HG02981 (cell line): ENCODE measurements around the gene OMP.

Experiments
- ATAC-seq: cut with Tn5 transposase; IDR thresholded peaks from one replicate; pipeline ENCODE4 v1.9.1; 2021; ENCODE audit warnings: mild to moderate bottlenecking, moderate library complexity; ENCODE audit not compliant: unreplicated experiment

OMP gene

DNA sequence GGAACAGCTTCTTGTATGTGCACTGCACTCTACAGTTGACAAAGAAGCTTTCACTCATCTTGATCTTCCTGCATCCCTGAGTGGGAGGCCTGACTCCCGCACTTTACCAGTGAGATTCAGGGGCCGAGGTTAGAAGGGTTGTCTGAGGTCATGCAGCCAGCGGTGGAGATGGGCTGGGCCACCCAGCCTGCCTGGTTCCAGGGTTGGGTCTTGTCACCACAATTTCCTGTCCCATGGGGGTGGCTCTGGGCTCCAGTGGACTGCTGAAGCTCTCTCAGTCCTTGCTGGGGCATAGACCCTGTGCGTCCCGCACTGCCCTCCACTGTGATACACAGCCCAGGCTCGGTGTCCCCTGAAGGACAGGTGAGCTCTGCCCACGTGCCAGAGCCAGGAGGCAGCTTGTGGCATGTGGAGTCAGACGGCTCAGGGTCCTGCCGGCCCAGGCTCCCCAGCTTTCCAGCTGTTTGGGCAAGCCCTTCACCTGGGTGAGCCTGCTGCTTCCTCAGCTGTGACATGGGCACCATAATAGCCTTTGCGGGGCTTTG lies 18.5 kb downstream of the OMP start:
- ATAC-seq = no peak

DNA sequence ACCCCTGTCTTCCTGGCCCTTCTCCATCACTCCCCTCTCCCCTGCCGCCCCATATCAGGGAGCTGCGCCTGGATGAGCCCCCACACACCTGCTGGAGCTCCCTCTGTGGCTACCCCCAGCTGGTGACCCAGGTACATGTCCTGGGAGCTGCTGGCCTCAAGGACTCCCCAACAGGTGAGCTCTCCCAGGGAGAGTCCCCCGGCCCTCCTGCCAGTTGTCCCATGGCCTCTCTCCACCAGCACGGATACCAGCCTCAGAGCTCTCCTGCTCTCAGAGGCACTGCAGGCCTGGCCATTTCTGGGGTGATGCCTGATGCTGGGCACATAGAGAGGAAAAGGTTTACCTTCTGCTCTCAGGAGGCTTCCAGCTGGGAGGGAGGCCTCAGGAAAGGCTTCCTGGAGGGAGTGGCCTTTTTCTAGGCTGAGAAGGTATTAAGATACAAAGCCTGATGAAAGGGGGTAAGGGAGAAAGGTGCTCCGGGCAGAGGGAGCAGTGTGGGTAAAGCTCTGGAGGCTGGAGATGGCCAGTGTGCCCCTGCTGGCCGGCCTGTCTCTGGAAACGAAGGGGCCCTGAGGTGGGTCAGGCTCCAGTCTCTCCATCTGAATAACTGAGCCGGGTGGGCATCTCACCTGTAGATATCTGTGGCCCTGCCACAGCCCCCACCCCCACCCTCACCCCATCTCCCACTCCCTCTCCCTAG lies 19.4 kb downstream of the OMP start:
- no peak for ATAC-seq

DNA sequence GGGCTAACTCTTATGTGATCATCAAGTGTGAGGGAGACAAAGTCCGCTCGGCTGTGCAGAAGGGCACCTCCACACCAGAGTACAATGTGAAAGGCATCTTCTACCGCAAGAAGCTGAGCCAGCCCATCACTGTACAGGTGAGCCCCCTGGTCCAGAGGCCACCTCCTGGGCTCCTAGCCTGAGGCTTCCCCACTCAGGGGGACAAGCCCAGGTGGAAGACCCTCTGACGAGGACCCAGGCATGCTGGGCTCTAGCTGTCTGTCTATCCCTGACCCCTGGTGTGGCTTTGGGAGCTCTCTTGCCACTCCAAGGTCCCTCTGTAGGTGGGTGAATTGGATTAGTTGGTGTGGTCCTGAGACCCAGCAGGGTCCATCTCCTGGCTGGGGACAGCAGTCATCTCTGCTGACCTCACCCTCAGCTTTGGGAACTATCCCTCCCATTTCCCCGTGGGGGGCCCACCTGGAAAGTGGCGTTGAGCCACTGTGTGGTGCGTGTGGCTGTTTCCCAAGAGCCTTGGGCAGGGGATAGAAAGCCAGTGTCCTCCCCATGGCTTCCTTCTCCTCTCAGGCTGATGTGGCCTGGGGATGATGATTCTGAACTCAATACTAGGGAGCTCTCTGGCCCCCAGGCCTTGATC lies 20.1 kb downstream of the OMP start:
- ATAC-seq = no peak

DNA sequence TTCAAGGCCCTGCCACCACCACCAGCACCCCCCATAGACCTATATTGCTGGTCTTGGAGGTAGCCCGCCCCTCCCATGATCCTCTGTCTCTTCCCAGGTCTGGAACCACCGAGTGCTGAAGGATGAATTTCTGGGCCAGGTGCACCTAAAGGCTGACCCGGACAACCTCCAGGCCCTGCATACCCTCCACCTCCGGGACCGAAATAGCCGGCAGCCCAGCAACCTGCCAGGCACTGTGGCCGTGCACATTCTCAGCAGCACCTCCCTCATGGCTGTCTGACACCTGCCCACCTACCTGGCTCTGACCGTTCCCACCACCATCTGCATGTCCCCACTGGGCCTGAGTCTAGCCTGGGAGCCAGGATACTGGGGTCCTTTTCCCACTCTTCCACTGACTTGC lies 21.0 kb downstream of the OMP start:
- ATAC-seq = no peak

DNA sequence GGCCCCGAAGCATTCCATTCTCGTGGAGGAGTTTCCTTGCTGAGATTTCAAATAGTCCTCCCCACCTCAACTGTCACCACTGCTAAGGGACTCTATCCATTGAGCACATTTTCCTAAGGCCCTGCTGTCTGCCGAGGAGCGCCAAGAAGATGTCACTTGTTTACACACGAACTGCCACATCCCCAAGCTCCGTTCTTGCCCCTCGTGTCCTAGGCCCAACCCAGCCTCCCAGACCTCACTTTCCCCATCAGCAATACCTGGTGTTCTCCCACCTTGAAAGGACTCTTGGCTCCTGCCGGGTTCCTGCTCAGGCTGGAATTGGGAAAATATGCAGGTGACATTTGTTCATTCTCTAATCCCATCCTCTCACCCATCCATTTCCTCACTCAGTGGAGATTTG lies 21.4 kb downstream of the OMP start:
- ATAC-seq = no peak

DNA sequence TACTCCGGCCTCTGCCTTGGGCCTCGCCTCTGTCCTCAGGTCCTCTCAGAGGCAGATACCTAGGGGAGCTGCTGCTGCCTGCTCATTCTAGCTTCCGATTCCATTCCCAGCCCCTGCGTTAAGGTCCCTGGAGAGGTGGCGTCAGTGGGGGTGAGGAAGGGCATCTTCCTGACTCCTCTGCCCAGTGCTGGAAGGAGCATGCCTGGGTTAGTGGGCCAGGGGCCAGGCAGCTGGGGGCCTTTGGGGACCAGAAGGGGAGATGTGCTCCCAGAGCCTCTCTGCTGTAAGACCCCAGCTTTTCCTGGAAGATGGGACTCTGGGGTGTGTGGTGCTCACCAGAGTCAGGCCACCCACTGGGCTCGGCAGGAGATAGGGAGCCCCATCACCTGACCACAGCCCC lies 21.8 kb downstream of the OMP start:
- no peak for ATAC-seq

DNA sequence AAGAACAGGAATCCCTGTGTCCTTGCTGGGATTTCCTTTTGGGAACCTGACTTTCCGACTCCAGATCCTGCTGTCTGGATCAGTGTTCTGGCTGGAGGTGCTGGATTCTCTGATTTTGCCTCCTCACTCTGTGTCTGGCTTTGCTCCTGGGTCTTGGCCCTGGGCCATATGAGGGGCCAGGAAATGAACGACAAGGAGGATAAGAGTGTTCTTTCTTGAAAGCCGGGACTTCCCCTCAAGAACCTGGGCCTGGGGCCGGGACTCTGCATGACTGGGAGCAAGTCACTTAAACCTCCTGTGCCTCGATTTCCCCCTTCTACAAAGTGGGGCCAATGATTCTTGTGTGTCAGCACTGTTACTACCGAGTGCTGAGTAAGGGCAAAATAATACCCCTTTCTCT lies 22.6 kb downstream of the OMP start:
- ATAC-seq = no peak

DNA sequence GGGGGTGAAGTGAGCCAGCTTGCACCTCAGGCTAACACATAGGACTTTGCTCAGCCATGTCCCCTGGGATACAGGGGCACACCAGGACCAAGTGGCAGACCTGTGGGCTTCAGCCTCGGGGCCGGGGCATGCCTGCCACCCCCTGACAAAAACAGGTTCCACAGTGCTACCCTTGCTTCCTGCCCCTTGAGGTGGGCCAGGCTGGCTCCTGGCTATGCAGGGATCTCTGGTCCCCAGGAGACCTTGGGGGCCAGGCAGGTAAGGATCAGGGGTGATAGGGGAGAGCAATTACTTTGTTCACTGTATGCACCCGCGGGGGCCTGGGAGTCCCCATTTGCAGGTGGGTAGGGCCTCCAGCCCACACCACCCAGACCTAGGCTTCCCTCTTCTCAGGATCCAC lies 23.1 kb downstream of the OMP start:
- ATAC-seq = no peak

DNA sequence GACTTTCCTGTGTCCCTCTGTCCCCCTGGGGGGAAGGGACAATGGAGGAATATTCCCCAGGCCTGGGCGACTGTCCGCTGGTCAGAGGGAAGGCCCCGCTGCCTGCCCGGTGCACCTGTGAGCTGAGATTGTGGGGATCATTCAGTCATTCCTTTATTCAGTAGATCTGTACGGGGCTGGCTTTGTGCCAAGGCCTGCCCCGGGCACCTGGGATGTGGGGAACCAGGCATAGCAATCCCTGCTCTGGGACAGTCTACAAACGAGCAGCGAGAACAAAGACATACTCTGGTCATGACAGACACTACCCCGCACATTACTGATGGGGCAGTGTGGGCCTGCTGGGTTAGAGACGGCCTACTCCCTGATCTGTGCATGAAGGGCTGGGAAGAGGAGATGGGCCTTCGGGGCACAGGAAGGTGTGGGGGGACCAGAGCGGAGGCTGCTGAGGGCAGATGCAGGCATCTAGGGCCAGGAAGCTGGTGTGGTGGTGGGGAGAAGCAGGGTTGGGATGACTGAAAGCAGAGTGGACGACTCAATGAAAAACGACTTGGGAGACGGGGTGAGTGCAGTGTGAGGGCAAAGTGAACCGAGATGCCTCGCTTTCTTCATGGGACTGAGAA lies 23.6 kb downstream of the OMP start:
- ATAC-seq = no peak

DNA sequence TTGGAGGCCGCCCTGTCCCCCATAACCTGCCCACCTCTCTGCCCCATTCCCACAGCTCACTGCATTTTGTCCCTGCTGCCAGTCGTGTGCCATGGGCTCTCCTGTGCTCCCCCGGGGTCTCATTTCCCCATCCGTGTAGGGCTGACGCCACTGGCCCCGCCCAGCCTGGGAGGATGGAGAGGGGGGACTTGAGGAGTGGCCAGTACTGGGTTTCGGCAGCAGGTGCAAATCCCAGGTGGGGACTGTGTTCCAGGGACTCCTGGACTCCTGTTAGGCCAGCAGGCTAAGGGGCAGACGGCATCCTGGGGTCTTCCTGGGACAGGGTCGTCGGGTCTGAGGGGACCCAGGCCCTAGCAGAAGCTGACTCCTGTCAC lies 24.2 kb downstream of the OMP start:
- no peak for ATAC-seq

DNA sequence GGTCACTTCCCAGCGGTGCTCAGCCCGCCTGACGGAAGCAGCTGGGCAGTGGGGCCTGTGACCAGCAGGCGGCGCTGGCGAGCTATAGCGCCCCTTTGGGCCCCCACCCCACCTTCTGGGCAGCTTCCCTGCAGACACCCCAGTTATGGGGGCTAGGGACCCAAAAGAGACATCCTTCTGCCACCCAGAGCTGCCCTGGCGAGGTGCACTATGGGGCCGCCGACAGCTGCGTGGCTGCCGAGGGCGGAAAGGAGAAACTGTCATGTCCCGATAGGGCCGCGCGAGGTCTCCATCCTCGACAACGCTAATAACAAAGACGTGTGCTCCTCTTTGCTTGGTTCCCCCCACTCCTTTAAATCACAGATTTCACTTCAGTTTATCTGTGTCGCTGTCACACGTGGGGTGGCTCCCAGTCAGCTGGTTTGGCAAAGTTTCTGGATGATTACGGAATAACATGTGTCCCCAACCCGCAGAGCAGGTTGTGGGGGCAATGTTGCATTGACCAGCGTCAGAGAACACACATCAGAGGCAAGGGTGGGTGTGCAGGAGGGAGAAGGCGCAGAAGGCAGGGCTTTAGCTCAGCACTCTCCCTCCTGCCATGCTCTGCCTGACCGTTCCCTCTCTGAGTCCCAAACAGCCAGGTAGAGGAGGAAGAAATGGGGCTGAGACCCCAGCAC lies 24.7 kb downstream of the OMP start:
- no peak for ATAC-seq

DNA sequence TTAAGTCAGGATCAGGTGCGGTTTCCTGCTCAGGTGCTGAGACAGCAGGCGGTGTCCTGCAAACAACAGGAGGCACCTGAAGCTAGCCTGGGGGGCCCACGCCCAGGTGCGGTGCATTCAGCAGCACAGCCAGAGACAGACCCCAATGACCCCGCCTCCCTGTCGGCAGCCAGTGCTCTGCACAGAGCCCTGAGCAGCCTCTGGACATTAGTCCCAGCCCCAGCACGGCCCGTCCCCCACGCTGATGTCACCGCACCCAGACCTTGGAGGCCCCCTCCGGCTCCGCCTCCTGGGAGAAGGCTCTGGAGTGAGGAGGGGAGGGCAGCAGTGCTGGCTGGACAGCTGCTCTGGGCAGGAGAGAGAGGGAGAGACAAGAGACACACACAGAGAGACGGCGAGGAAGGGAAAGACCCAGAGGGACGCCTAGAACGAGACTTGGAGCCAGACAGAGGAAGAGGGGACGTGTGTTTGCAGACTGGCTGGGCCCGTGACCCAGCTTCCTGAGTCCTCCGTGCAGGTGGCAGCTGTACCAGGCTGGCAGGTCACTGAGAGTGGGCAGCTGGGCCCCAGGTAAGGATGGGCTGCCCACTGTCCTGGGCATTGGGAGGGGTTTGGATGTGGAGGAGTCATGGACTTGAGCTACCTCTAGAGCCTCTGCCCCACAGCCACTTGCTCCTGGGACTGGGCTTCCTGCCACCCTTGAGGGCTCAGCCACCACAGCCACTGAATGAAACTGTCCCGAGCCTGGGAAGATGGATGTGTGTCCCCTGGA lies 25.5 kb downstream of the OMP start, which contains the start of gene MYO7A:
TSS of gene MYO7A (plus strand) at position 327 of the 772 bp plus-strand sequence. CDS start 2,389 bp downstream, outside the sequence.
- ATAC-seq = no peak

DNA sequence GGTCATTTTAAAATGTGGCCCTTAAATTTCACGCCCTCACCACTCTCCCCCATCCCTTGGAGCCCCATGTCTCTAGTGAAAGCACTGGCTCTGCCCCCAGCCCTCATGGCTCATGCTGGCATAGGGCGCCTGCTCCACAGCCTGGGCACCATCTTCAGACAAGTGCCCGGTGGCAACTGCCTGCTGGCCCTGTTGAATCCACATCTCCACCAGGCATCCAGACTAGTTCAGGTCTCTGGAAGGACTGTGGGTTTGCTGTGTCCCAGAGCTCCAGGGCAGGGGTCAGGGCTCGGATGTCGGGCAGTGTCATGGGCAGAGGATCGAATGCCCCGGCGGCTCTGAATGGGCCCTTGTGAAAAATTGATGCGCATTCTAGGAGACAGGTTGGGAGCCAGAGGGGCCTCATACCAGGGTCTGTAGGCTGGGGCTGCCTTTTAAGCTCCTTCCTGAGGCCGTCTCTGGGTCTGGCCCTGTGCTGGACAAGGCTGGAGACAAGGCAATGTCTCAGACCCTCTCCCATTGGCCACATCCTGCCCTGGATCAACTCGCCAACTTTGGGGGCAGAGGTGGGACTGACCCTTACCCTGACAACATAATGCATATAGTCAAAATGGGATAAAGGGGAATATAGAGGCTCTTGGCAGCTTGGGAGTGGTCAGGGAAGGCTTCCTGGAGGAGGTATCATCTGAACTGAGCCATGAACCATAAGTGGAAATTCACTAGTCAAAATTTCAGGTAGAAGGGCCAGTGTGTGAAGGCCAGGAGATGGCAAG lies 26.6 kb downstream of the OMP start:
- no peak for ATAC-seq

DNA sequence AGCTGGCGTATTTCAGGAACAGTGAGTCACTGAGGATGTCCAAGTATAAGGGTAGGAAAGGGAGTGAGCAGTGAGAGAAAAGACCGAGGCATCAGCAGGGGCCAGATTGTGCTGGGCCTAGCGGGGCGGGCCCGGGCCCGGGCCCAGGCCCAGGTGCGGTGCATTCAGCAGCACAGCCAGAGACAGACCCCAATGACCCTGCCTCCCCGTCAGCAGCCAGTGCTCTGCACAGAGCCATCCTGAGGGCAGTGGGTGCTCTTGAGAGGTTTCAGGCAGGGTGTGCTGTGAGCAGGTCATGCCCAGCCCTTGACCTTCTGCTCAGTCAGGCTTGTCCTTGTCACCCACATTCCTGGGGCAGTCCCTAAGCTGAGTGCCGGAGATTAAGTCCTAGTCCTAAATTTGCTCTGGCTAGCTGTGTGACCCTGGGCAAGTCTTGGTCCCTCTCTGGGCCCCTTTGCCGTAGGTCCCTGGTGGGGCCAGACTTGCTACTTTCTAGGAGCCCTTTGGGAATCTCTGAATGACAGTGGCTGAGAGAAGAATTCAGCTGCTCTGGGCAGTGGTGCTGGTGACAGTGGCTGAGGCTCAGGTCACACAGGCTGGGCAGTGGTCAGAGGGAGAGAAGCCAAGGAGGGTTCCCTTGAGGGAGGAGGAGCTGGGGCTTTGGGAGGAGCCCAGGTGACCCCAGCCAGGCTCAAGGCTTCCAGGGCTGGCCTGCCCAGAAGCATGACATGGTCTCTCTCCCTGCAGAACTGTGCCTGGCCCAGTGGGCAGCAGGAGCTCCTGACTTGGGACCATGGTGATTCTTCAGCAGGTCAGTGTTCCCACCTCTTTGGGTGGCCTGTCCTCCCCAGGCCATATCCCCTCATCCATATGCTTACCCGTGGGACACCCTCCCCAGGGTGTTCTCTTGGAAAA lies 27.5 kb downstream of the OMP start:
- ATAC-seq = no peak

DNA sequence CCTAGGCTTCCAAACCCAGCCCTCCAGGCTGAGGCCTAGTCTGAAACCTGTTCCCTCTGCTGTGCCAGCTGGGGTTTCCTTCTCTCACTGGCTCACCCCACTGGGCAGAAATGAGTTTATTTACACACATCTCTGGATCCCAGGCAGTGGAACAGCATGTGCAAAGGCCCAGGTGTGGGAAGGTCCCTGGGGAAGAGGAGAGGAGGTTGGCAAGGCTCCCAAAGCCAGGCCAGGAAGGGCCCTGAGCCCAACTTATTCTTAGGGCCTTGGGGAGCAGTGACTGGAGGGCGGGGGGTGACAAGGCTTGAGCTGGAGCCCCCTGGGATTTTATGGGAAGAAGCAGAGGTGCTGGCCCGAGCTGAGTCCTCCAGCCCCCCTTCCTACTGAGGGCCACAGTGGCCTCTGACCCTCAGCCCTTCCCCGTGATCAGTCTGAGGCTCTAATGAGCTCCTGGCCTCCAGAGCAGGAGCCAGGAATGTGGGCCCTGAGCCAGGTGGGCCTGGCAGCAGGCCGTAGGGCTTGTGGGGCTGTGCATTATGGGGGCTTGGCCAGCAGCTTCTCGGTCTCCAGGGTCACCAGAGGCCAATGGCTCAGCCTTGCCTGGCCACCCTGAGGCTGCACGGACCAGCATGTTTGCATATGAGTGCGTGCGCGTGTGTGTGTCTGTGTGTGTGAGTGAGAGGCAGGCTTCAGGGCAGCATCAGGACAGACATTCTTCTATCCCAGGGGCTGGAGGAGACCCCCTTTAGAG lies 28.3 kb downstream of the OMP start:
- ATAC-seq = no peak

DNA sequence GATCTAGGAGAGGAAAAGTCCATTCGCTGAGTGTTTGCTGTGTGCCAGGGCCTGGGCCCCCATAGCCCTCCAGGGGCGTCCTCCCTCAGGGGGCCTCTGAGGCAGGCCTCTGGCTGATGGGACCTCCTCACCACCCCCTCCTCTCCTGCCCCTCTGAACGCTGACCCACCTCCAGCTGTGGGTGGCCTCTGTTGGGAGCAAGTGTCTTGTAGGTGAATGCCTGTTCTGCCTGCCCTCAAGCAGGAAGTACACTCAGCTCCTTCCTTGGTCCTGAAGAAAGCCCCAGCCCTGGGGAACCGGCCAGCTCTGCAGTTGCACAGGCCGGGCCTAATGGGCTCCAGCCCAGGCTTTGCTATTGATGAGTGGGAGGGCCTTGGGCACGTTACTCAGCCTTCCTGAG lies 28.9 kb downstream of the OMP start:
- ATAC-seq = no peak

DNA sequence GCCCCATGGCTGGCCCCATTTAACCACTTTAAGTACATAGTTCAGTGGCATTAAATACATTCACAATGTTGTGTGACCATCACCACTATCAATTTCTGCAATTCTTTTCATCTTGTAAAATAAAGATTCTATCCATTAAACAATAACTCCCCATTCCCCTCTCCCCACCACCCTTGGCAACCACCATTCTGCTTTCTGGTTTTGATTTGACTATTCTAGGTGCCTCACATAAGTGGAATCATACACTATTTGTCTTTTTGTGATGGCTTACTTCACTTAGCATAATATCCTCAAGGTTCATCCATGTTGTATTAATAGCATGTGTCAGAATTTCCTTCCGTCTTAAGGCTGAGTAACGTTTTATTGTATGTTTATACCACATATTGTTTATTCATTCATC lies 32.4 kb downstream of the OMP start:
- ATAC-seq = no peak

DNA sequence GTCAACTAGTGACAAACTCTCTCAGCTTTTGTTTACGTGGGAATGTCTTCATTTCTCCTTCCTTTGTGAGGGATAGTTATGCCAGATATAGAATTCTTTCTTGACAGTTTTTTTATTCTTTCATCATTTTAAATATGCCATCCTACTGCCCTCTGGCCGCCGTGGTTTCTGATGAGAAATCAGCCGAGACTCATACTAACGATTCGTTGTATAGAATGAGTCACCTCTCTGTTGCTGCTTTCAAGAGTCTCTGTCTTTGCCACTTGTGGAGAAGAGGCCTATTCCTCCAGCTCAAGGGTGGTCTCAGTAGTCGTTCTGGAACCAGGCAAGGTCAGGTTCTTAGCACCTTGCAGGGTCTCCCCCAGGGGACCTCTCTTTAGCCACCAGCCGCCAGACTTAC lies 33.4 kb downstream of the OMP start:
- no peak for ATAC-seq
